WTC11 (cell line): Measurements from ENCODE around the gene LRRC7. TPM values are rescaled to one million over a fixed set of nuclear protein-coding genes. Genes with fewer than 3 reads are reported as not detected.

ENCODE experiments used
- ATAC-seq: fragments of 200-7000 bp; cut with Tn5 transposase; 2 replicates; pipeline ENCODE4 v1.10.0; 2021; ENCODE audit warnings: mild to moderate bottlenecking, moderate library complexity
- CTCF ChIA-PET: fragments of 300-600 bp; sonication (Branson Sonifier 250); formaldehyde crosslinking; loops from one replicate; lab custom pipeline; 2021; ENCODE audit warnings: antibody characterized with exemption; lab: Charles Lee
- POLR2A ChIA-PET: fragments of 350-600 bp; sonication (Branson Sonifier 250); formaldehyde crosslinking; loops from one replicate; lab custom pipeline; 2021; ENCODE audit warnings: antibody characterized with exemption; lab: Charles Lee
- DNase-seq: peaks from one replicate; pipeline ENCODE4 v3.0.0; 2021; ENCODE audit warnings: low spot score
- H3K27ac Mint-ChIP-seq: 2 replicates; pipeline ENCODE4 v1.8.0; 2021; ENCODE audit warnings: mixed read lengths
- H3K27me3 Mint-ChIP-seq: 2 replicates; pipeline ENCODE4 v1.8.0; 2021; ENCODE audit warnings: low read depth, mild to moderate bottlenecking, moderate library complexity, mixed read lengths
- H3K36me3 Mint-ChIP-seq: 2 replicates; pipeline ENCODE4 v1.8.0; 2021; ENCODE audit warnings: mixed read lengths
- H3K4me1 Mint-ChIP-seq: 2 replicates; pipeline ENCODE4 v1.8.0; 2022; ENCODE audit warnings: mixed read lengths
- H3K4me3 Mint-ChIP-seq: 2 replicates; pipeline ENCODE4 v1.8.0; 2021; ENCODE audit warnings: mild to moderate bottlenecking, moderate library complexity, mixed read lengths
- H3K9me3 Mint-ChIP-seq: 2 replicates; pipeline ENCODE4 v1.8.0; 2021; ENCODE audit warnings: mixed read lengths
- ELF4 ChIP-seq: sonication (generic); formaldehyde crosslinking; IDR thresholded peaks from 2 replicates; pipeline ENCODE4 v1.8.1; 2022; ENCODE audit warnings: low read depth, mild to moderate bottlenecking, moderate library complexity, missing genetic modification reagents
- ESRRA ChIP-seq: sonication (generic); formaldehyde crosslinking; IDR thresholded peaks from 2 replicates; pipeline ENCODE4 v1.8.1; 2022; ENCODE audit warnings: mild to moderate bottlenecking, missing genetic modification reagents, borderline replicate concordance
- GRHL2 ChIP-seq: fragments of 250-450 bp; sonication (Bioruptor Pico); IDR thresholded peaks from 2 replicates; pipeline ENCODE4 v1.8.0; 2022; ENCODE audit warnings: mild to moderate bottlenecking, moderate library complexity; ENCODE audit not compliant: insufficient replicate concordance, severe bottlenecking
- KAT7 ChIP-seq: sonication (generic); formaldehyde crosslinking; IDR thresholded peaks from 2 replicates; pipeline ENCODE4 v1.8.1; 2023; ENCODE audit warnings: missing genetic modification reagents, mild to moderate bottlenecking, borderline replicate concordance
- NFE2L1 ChIP-seq: sonication (generic); formaldehyde crosslinking; IDR thresholded peaks from 2 replicates; pipeline ENCODE4 v1.8.1; 2023; ENCODE audit warnings: missing genetic modification reagents
- RORB ChIP-seq: fragments of 250-450 bp; sonication (Bioruptor Pico); IDR thresholded peaks from 2 replicates; pipeline ENCODE4 v1.9.0; 2021; ENCODE audit warnings: mild to moderate bottlenecking
- SP1 ChIP-seq: sonication (generic); formaldehyde crosslinking; conservative IDR thresholded peaks from 2 replicates; pipeline ENCODE4 v1.8.1; 2022; ENCODE audit warnings: missing genetic modification reagents
- TCF7 ChIP-seq: sonication (generic); formaldehyde crosslinking; IDR thresholded peaks from 2 replicates; pipeline ENCODE4 v1.8.0; 2022; ENCODE audit warnings: mild to moderate bottlenecking, low read depth, missing genetic modification reagents, moderate library complexity
- ZNF232 ChIP-seq: sonication (generic); formaldehyde crosslinking; IDR thresholded peaks from 2 replicates; pipeline ENCODE4 v1.8.0; 2022; ENCODE audit warnings: mild to moderate bottlenecking, missing genetic modification reagents
- ZNF396 ChIP-seq: fragments of 250-450 bp; sonication (Bioruptor Pico); IDR thresholded peaks from 2 replicates; pipeline ENCODE4 v1.8.0; 2021; ENCODE audit warnings: mild to moderate bottlenecking, moderate library complexity, borderline replicate concordance
- total RNA-seq: library from RNA; stranded (reverse); gene quantifications from 3 replicates; pipeline ENCODE4 v1.2.3, GENCODE V29; 2021
- TF ChIP-seq, protein P1 (sequence below): fragments of 200-600 bp; IDR thresholded peaks from 2 replicates; pipeline ENCODE4 v1.8.0; 2022; ENCODE audit warnings: antibody characterized with exemption
- TF ChIP-seq, protein P2 (sequence below): sonication (generic); formaldehyde crosslinking; IDR thresholded peaks from 2 replicates; pipeline ENCODE4 v1.8.1; 2023; ENCODE audit warnings: mild to moderate bottlenecking, missing genetic modification reagents
- TF ChIP-seq, protein P3 (sequence below): sonication (generic); formaldehyde crosslinking; IDR thresholded peaks from 2 replicates; pipeline ENCODE4 v1.8.0; 2022; ENCODE audit warnings: mild to moderate bottlenecking, missing genetic modification reagents
- TF ChIP-seq, protein P4 (sequence below): sonication (generic); formaldehyde crosslinking; IDR thresholded peaks from 2 replicates; pipeline ENCODE4 v1.8.0; 2022; ENCODE audit warnings: mild to moderate bottlenecking, missing genetic modification reagents
- TF ChIP-seq, protein P5 (sequence below): sonication (generic); formaldehyde crosslinking; conservative IDR thresholded peaks from 2 replicates; pipeline ENCODE4 v1.8.1; 2022; ENCODE audit warnings: mild to moderate bottlenecking, missing genetic modification reagents
- TF ChIP-seq, protein P6 (sequence below): fragments of 250-450 bp; sonication (Bioruptor Pico); IDR thresholded peaks from 2 replicates; pipeline ENCODE4 v2.1.2; 2022; ENCODE audit warnings: mild to moderate bottlenecking, moderate library complexity
- TF ChIP-seq, protein P7 (sequence below): sonication (generic); formaldehyde crosslinking; IDR thresholded peaks from 2 replicates; pipeline ENCODE4 v1.8.1; 2022; ENCODE audit warnings: low read depth, missing genetic modification reagents, borderline replicate concordance
- TF ChIP-seq, protein P8 (sequence below): fragments of 250-450 bp; sonication (Bioruptor Pico); IDR thresholded peaks from 2 replicates; pipeline ENCODE4 v1.8.0; 2021; ENCODE audit warnings: mild to moderate bottlenecking

The LRRC7 gene
- total RNA-seq, 1 experiment from 2014 or later, result not detected

DNA sequence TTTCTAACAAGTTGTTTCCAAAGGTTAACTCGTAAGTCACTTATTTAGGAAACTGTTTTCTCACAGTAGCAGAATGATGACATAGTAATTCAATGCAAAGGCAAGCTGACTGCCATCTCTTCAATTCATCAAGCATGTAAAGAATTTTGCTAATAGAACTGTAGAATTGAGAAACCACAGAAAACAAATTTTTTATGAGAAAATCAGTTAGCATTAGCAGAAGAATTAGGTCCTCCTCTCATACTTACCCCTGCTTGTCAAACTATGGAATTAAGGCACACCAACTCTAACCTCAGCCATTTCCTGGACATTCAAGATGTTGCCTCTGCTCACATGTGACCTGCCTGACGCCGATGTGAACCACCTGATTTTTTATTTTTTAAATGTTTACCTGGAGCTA is 522.4 kb downstream of the LRRC7 start:
- peaks cover 5% of the 10 kb centered on the region; the same call in 1 of the 2 replicates for H3K4me1 Mint-ChIP-seq
- ChIA-PET CTCF (interaction anchor here (0.6 kb wide), 1 partner anchor 55 kb away, joined by 5 read pairs; no protein-coding TSS in a partner anchor), POLR2A (no interaction called here)
- H3K27me3 Mint-ChIP-seq, result no peaks in the 10 kb centered on the region
- no peak for TF ChIP-seq RORB (CRISPR knock-in tag)
- no peak for TF ChIP-seq ELF4 (CRISPR knock-in tag)
- TF ChIP-seq TCF7 (CRISPR knock-in tag), result no peak
- TF ChIP-seq, protein P1, sequence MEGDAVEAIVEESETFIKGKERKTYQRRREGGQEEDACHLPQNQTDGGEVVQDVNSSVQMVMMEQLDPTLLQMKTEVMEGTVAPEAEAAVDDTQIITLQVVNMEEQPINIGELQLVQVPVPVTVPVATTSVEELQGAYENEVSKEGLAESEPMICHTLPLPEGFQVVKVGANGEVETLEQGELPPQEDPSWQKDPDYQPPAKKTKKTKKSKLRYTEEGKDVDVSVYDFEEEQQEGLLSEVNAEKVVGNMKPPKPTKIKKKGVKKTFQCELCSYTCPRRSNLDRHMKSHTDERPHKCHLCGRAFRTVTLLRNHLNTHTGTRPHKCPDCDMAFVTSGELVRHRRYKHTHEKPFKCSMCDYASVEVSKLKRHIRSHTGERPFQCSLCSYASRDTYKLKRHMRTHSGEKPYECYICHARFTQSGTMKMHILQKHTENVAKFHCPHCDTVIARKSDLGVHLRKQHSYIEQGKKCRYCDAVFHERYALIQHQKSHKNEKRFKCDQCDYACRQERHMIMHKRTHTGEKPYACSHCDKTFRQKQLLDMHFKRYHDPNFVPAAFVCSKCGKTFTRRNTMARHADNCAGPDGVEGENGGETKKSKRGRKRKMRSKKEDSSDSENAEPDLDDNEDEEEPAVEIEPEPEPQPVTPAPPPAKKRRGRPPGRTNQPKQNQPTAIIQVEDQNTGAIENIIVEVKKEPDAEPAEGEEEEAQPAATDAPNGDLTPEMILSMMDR, result no peak
- TF ChIP-seq, protein P2, sequence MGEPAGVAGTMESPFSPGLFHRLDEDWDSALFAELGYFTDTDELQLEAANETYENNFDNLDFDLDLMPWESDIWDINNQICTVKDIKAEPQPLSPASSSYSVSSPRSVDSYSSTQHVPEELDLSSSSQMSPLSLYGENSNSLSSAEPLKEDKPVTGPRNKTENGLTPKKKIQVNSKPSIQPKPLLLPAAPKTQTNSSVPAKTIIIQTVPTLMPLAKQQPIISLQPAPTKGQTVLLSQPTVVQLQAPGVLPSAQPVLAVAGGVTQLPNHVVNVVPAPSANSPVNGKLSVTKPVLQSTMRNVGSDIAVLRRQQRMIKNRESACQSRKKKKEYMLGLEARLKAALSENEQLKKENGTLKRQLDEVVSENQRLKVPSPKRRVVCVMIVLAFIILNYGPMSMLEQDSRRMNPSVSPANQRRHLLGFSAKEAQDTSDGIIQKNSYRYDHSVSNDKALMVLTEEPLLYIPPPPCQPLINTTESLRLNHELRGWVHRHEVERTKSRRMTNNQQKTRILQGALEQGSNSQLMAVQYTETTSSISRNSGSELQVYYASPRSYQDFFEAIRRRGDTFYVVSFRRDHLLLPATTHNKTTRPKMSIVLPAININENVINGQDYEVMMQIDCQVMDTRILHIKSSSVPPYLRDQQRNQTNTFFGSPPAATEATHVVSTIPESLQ (CRISPR knock-in tag), result no peak
- TF ChIP-seq, protein P3, sequence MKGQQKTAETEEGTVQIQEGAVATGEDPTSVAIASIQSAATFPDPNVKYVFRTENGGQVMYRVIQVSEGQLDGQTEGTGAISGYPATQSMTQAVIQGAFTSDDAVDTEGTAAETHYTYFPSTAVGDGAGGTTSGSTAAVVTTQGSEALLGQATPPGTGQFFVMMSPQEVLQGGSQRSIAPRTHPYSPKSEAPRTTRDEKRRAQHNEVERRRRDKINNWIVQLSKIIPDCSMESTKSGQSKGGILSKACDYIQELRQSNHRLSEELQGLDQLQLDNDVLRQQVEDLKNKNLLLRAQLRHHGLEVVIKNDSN (CRISPR knock-in tag), result no peak
- TF ChIP-seq ESRRA (CRISPR knock-in tag), result no peak
- TF ChIP-seq, protein P4, sequence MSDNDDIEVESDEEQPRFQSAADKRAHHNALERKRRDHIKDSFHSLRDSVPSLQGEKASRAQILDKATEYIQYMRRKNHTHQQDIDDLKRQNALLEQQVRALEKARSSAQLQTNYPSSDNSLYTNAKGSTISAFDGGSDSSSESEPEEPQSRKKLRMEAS (CRISPR knock-in tag), result no peak
- TF ChIP-seq, protein P5, sequence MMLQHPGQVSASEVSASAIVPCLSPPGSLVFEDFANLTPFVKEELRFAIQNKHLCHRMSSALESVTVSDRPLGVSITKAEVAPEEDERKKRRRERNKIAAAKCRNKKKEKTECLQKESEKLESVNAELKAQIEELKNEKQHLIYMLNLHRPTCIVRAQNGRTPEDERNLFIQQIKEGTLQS (CRISPR knock-in tag), result no peak
- TF ChIP-seq, protein P6, sequence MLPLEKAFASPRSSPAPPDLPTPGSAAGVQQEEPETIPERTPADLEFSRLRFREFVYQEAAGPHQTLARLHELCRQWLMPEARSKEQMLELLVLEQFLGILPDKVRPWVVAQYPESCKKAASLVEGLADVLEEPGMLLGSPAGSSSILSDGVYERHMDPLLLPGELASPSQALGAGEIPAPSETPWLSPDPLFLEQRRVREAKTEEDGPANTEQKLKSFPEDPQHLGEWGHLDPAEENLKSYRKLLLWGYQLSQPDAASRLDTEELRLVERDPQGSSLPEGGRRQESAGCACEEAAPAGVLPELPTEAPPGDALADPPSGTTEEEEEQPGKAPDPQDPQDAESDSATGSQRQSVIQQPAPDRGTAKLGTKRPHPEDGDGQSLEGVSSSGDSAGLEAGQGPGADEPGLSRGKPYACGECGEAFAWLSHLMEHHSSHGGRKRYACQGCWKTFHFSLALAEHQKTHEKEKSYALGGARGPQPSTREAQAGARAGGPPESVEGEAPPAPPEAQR (CRISPR knock-in tag), result no peak
- TF ChIP-seq SP1, result no peak
- no peak for TF ChIP-seq KAT7 (CRISPR knock-in tag)
- TF ChIP-seq, protein P7, sequence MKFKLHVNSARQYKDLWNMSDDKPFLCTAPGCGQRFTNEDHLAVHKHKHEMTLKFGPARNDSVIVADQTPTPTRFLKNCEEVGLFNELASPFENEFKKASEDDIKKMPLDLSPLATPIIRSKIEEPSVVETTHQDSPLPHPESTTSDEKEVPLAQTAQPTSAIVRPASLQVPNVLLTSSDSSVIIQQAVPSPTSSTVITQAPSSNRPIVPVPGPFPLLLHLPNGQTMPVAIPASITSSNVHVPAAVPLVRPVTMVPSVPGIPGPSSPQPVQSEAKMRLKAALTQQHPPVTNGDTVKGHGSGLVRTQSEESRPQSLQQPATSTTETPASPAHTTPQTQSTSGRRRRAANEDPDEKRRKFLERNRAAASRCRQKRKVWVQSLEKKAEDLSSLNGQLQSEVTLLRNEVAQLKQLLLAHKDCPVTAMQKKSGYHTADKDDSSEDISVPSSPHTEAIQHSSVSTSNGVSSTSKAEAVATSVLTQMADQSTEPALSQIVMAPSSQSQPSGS (CRISPR knock-in tag), result no peak
- TF ChIP-seq GRHL2 (CRISPR knock-in tag), result no peak
- TF ChIP-seq ZNF232, result no peak
- DNase-seq (no peak), ATAC-seq (no peak)
- no peak overlapping the region for H3K4me3 Mint-ChIP-seq
- H3K36me3 Mint-ChIP-seq, result no peaks in the 10 kb centered on the region
- H3K27ac Mint-ChIP-seq, result no peak overlapping the region
- H3K9me3 Mint-ChIP-seq, result no peaks in the 10 kb centered on the region

DNA sequence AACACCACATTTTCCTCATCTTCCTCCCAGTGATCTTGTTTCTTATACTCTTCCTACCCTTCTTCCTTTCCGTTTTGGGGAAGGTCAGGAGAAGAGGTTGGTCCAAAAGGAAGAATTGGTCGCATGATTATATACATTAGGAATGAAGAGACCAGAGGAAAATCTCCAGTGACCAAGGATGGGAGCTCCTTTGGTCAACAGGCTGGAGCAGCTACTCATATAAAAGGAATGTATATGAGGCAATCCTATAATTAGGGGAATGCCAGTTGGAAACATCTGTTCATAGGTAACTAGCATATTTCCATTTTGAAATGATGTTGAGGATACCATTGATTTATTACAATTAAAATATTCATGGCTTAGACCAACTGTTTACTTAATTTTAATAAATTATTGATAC is 523.2 kb downstream of the LRRC7 start:
- H3K4me3 Mint-ChIP-seq, result no peak overlapping the region
- TF ChIP-seq, protein P8, sequence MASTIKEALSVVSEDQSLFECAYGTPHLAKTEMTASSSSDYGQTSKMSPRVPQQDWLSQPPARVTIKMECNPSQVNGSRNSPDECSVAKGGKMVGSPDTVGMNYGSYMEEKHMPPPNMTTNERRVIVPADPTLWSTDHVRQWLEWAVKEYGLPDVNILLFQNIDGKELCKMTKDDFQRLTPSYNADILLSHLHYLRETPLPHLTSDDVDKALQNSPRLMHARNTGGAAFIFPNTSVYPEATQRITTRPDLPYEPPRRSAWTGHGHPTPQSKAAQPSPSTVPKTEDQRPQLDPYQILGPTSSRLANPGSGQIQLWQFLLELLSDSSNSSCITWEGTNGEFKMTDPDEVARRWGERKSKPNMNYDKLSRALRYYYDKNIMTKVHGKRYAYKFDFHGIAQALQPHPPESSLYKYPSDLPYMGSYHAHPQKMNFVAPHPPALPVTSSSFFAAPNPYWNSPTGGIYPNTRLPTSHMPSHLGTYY (CRISPR knock-in tag), result no peak
- TF ChIP-seq ZNF396 (no peak), NFE2L1 (CRISPR knock-in tag) (no peak)
- TF ChIP-seq, all 79 proteins: peak for 0
- Mint-ChIP-seq H3K27ac (no peak overlapping the region), H3K9me3 (no peaks in the 10 kb centered on the region), H3K36me3 (no peaks in the 10 kb centered on the region), H3K27me3 (no peaks in the 10 kb centered on the region), H3K4me1 (peaks cover 5% of the 10 kb centered on the region; the same call in 1 of the 2 replicates)
- CTCF ChIA-PET, result interaction anchor here (0.6 kb wide), 1 partner anchor 56 kb away, joined by 5 read pairs; no protein-coding TSS in a partner anchor
- ATAC-seq, result no peak
- POLR2A ChIA-PET, result no interaction called here
- DNase-seq, result no peak
